Measurements from ENCODE around the gene ID1. TPM values are rescaled to one million over a fixed set of nuclear protein-coding genes. Genes with fewer than 3 reads are reported as not detected.

Gene ID1
- total and polyA plus RNA-seq, 2 of the 13 experiments (the other 11 are each of a cell fraction or from before 2014, with no cell fraction given): 320 to 419 TPM

GRCh38 chr20:31587545-31588389 is 17.3 kb upstream of the ID1 start (continued):
- TF ChIP-seq, protein P1, sequence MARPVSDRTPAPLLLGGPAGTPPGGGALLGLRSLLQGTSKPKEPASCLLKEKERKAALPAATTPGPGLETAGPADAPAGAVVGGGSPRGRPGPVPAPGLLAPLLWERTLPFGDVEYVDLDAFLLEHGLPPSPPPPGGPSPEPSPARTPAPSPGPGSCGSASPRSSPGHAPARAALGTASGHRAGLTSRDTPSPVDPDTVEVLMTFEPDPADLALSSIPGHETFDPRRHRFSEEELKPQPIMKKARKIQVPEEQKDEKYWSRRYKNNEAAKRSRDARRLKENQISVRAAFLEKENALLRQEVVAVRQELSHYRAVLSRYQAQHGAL (CRISPR knock-in tag; IDR thresholded peaks at IDR 0.05; ENCODE audit: not compliant biosample characterization): no peak
- TF ChIP-seq TSC22D2 (CRISPR knock-in tag; IDR thresholded peaks at IDR 0.05; ENCODE audit: borderline replicate concordance): 0 out of 2 replicates have a peak, but pooled peaks have one; percentile 15
- TF ChIP-seq, protein P2, sequence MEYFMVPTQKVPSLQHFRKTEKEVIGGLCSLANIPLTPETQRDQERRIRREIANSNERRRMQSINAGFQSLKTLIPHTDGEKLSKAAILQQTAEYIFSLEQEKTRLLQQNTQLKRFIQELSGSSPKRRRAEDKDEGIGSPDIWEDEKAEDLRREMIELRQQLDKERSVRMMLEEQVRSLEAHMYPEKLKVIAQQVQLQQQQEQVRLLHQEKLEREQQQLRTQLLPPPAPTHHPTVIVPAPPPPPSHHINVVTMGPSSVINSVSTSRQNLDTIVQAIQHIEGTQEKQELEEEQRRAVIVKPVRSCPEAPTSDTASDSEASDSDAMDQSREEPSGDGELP (IDR thresholded peaks at IDR 0.05; ENCODE audit: borderline replicate concordance, low read depth): peak; percentile 54; the same call in 1 of the 2 replicates
- TF ChIP-seq POLR2A (IDR thresholded peaks at IDR 0.05; ENCODE audit: insufficient read depth in 1 of 2, low read depth in 2 of 2, low read length in 2 of 2): 0 out of 4 replicates have a peak, but pooled peaks of 1 of the 2 experiments have one; percentile 26
- no peak for TF ChIP-seq ETS1 (CRISPR knock-in tag; IDR thresholded peaks at IDR 0.05)
- TF ChIP-seq ZNF83 (CRISPR knock-in tag; IDR thresholded peaks at IDR 0.05; ENCODE audit: borderline replicate concordance): no peak
- no peak for TF ChIP-seq SOX13 (IDR thresholded peaks at IDR 0.05)
- TF ChIP-seq SOX13 (CRISPR knock-in tag; conservative IDR thresholded peaks at IDR 0.05 in 1 of 2, IDR thresholded peaks at IDR 0.05 in 1 of 2): peak in 1 of 2 experiments; percentile 21; a peak in 1 of 4 replicates
- no peak for TF ChIP-seq FOSL1 (CRISPR knock-in tag; IDR thresholded peaks at IDR 0.05; ENCODE audit: borderline replicate concordance)
- TF ChIP-seq NR2F2 (IDR thresholded peaks at IDR 0.05; ENCODE audit: borderline replicate concordance, low read depth): no peak
- peak; percentile 85; the same call in 1 of the 2 replicates for TF ChIP-seq TFDP1 (CRISPR knock-in tag; IDR thresholded peaks at IDR 0.05; ENCODE audit: borderline replicate concordance)
- TF ChIP-seq IKZF4 (CRISPR knock-in tag; IDR thresholded peaks at IDR 0.05; ENCODE audit: borderline replicate concordance, low read depth, not compliant biosample characterization): peak; percentile 43
- TF ChIP-seq ZNF431 (CRISPR knock-in tag; IDR thresholded peaks at IDR 0.05; ENCODE audit: borderline replicate concordance, low read depth): 0 out of 2 replicates have a peak, but pooled peaks have one; percentile 57
- TF ChIP-seq ZNF264 (CRISPR knock-in tag; IDR thresholded peaks at IDR 0.05): no peak
- TF ChIP-seq TBL1XR1 (IDR thresholded peaks at IDR 0.05; ENCODE audit: borderline replicate concordance, low read length, partially characterized antibody): no peak
- peak; percentile 72 for TF ChIP-seq RBFOX2 (IDR thresholded peaks at IDR 0.05; ENCODE audit: low read depth, low read length)

All from HepG2 (cell line).